ENCODE data around the gene PI4KA. TPM values are rescaled to one million over a fixed set of nuclear protein-coding genes. Genes with fewer than 3 reads are reported as not detected.
A peak's percentile ranks its signal among the peaks of the same experiment; 100 is the strongest.

The PI4KA gene
- total and polyA plus RNA-seq, 2 of the 13 experiments (the other 11 are each of a cell fraction or from before 2014, with no cell fraction given) = 27.4 to 56.4 TPM

GRCh38 chr22:20751185-20751851, 107.3 kb downstream of the PI4KA start:
- H3K4me3 ChIP-seq (replicated peaks in 1 of 3; ENCODE audit: insufficient read depth in 1 of 3, low read depth in 2 of 3, low read length in 3 of 3) = no peak overlapping the region
- no peaks in the 10 kb centered on the region for H3K9me3 ChIP-seq (ENCODE audit: low read length)
- no peaks in the 10 kb centered on the region for H3K79me2 ChIP-seq (ENCODE audit: insufficient read depth, low read length)
- intact Hi-C loops (cut with micrococcal nuclease; ENCODE audit: unreplicated experiment) (no loop called here), in situ Hi-C loops (cut with HindIII; ENCODE audit: extremely low pct_ligation_motif_present, low pct_unique_long_range_greater_than_20kb) (no loop called here)
- no peak for DNase-seq (ENCODE audit: low spot score)
- no peak overlapping the region for H2AFZ ChIP-seq (ENCODE audit: low read length)
- no peak overlapping the region for H3K27ac ChIP-seq (ENCODE audit: extremely low read length, insufficient read depth, low read length)
- H3K4me1 ChIP-seq (ENCODE audit: insufficient read depth, low read length) = no peaks in the 10 kb centered on the region
- H3K9ac ChIP-seq (ENCODE audit: insufficient read depth, low read depth, low read length) = no peak overlapping the region
- no peak overlapping the region for H3K4me2 ChIP-seq (ENCODE audit: low read depth, low read length)
- ChIA-PET POLR2A (no interaction called here), CTCF (ENCODE audit: low intra/inter-chr PET ratio, low total read pairs) (interaction anchor here (0.7 kb wide), 1 partner anchor 33 kb away, joined by 3 read pairs; no protein-coding TSS in a partner anchor)
- 93% methylated on average over 16 of the region's 18 CpGs for WGBS (ENCODE audit: low lambda C conversion rate)
- no TSS peak for BruUV-seq (replicated peaks)
- ATAC-seq = peak; percentile 44; the same call in 1 of the 3 replicates
- no peaks in the 10 kb centered on the region for H3K27me3 ChIP-seq (ENCODE audit: control insufficient read depth in 1 of 2, insufficient read depth in 2 of 2, low read length in 2 of 2)
- FAIRE-seq = no peak
- no peaks in the 10 kb centered on the region for H4K20me1 ChIP-seq (ENCODE audit: insufficient read depth, low read length)
- H3K36me3 ChIP-seq (replicated peaks in 1 of 2; ENCODE audit: control insufficient read depth in 1 of 2, insufficient read depth in 2 of 2, low read length in 2 of 2) = peaks cover 3 to 43% of the 10 kb centered on the region in 2 experiments; a peak in 3 of 5 replicates
- TF ChIP-seq CTCF (CRISPR knock-in tag; IDR thresholded peaks at IDR 0.05) (0 out of 2 replicates have a peak, but pooled peaks have one; percentile 17), ARHGAP35 (CRISPR knock-in tag; IDR thresholded peaks at IDR 0.05; ENCODE audit: borderline replicate concordance) (no peak), ZNF703 (CRISPR knock-in tag; IDR thresholded peaks at IDR 0.05; ENCODE audit: borderline replicate concordance) (no peak), DNMT1 (CRISPR knock-in tag; IDR thresholded peaks at IDR 0.05) (no peak), LRRFIP1 (CRISPR knock-in tag; conservative IDR thresholded peaks at IDR 0.05) (no peak), SSRP1 (CRISPR knock-in tag; IDR thresholded peaks at IDR 0.05) (no peak)

Data from HepG2 (cell line).